Anterior cingulate cortex (tissue), 58 donors: Measurements from ENCODE around the gene CELA3B.
A peak's percentile ranks its signal among the peaks of the same experiment; 100 is the strongest.
"Not testable (repeated sequence)": the region's sequence is repeated elsewhere in the genome, so short reads cannot be mapped to it uniquely, and the experiment has no call there.

Experiments
- DNase-seq, 58 donors: peaks; one replicate each; lab custom pipeline; 2025; lab: John Stamatoyannopoulos, UW

The CELA3B gene, protein sequence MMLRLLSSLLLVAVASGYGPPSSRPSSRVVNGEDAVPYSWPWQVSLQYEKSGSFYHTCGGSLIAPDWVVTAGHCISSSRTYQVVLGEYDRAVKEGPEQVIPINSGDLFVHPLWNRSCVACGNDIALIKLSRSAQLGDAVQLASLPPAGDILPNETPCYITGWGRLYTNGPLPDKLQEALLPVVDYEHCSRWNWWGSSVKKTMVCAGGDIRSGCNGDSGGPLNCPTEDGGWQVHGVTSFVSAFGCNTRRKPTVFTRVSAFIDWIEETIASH

DNA sequence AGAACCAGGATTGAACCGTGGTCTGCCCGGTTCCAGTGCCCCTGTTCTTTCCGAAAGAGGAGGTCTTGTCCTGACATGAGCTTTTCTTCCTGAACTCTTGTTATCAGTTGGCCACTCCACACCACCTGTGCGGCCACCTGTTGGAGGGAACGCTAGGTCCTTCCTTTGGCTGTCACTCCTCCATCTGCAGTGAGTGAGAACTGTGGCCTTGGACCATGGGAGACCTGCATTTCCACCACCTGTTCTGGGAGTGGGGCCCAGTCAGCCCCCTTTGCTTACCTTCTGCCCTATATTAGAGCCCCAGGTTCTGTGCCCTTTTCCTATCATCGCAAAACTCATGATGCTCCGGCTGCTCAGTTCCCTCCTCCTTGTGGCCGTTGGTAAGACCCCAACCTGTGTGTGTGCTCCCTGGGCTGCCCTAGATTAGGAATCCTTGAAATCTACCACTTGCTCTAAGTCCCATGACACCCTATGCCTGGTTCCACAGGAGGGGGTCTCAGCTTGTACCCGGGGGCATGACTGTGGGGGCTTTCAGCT lies at the start of gene CELA3B:
Gene CELA3B (plus strand): TSS at position 320 of the 537 bp plus-strand sequence. CDS start 18 bp downstream, at position 338.
- DNase-seq = not testable (repeated sequence)

GRCh38 chr1:21927533-21928237 lies 49.1 kb upstream of the CELA3B start:
- DNase-seq = no peak

DNA sequence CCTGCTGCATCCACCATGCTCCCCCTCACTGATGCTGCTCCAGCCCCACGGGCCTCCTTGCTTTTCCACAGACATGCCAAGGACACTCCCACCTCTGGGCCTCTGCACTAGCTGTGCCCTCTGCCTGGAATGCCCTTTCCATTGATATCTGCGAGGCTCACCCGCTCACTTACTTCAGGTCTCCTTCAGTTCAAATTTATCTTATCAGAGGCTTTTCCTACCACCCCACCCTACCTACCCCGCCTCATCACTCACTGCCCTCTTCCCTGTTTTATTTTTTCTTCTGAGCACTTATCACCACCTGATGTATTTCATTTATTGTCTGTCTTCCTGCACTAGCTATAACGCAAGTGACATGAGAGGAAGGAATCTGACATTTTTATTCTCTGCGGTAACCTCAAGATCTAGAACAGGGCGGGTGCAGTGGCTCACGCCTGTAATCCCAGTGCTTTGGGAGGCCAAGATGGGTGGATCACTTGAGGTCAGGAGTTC lies 46.7 kb upstream of the CELA3B start:
- DNase-seq = no peak

- DNase-seq = no peak
Observed at GRCh38 chr1:21930629-21931170, 46.1 kb upstream of the CELA3B start.

DNA sequence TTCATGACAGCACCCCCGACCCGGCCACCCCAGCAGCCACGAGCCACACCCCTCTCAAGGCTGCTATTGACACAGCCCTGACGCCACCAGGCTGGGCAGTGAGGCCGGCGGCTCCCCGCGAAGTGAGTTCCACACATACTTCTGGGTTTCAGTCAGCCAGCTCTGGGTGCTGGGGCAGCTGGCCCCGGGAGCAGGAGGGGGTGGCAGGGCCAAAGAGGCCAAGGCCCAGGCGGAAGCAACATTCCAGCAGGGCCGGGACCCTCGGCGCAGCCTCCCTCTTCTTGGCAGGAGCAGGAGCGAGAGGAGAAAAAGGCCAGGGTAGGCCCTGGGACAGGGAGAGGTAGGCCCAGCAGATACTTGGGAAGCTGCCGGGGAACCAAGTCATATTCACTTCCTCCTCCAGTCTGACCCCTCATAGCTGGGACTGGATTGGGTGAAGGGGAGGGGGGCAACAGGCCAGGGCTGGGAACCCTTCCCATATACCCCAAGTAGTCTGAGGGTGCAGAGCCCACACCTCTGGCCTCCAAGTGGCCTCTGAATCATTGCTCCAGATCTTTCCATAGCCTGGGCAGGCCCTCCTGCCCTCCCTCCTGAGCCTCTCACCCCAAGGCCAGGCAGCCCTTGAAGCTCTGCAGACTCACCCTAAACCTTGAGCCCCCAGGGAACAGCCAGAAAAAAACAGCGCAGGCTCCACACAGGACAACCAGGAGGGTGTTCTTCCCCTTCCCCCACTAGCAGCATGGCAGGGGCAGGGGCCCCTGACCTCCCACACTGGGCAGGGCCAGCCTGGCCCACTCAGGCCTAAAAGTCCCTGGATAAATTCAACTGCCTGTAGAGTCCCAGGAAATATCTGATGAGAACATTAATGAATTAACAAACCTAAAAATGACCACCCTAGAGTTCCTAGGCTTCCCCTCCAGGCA lies 45.4 kb upstream of the CELA3B start:
- no peak for DNase-seq

- DNase-seq = no peak
Observed at GRCh38 chr1:21932127-21932526, 44.7 kb upstream of the CELA3B start.

GRCh38 chr1:21933397-21934248 lies 43.2 kb upstream of the CELA3B start:
- no peak for DNase-seq

DNA sequence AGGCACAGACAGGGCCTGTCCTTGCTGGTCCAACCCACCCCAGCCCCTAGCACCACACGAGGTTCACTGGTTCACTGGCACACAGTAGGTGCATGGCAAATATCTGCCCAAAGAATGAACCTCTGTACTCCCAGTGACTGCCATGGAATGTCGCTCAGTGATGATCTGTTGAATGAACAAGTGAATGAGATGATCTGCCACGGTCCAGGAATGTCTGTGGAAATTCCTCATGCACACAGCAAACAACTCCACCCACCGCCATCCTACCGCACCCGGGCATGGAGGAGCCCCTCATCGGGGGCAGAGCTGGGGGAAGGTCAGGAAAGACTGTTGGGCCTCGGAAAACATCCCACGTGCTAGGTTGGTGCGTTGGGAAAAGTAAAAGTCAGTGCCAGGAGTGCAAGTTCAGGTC lies 41.4 kb upstream of the CELA3B start:
- no peak for DNase-seq

GRCh38 chr1:21935891-21936365 lies 40.9 kb upstream of the CELA3B start:
- no peak for DNase-seq

DNA sequence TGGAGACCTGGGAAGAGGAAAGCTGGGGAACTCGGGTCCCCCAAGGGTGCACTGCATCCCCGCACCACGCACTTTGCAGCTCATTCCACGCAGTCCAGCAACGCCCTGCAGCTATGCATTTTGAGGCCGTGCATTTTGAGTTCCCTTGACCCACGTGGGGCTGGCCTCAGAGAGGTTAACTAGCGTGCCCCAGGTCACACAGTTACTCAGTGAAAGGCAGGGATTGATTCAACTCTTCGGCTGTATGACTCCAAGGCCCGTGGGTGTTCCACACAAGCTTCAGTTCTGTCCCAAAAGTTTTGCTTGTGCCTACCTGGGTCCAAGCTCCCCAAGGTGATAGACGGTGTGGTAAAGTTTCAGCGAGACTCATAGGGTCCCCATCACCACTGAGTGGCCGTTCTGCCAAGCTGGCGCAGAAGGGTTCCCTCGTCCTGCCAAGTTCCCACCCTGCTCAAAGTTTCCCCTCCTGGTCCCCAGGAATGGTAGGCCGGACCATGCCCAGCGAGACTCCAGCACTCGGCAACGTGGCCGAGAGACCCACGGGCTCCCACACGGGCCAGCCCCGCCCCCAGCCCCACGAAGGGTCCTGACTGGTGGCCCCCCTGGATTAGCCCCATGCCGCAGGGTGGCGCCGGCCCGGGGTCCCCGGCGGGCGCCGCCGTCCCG lies 40.3 kb upstream of the CELA3B start:
- DNase-seq = peak in 5 of 58 donors; percentile 22 to 42 (median 31)

DNA sequence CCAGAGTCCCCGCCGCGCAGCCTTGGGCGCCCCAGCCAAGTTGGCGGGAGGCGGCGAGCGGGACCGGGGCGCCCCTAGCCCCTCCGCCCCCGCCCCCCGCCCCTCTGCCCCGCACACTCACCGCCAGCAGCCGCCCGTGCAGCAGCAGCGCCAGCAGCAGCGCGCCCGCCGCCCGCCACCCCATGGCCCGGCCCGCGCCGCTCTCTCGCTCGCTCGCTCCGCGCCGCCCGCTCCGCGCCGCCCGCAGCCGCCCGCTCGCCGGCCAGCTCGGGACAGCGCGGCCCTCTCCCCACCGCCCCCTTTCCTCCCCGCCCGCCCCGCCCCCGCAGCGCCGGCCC lies 39.8 kb upstream of the CELA3B start, which contains the start of gene HSPG2:
Gene HSPG2 (minus strand): TSS at position 277 of the 338 bp plus-strand sequence. CDS start 93 bp downstream, at position 184.
- no peak for DNase-seq

DNA sequence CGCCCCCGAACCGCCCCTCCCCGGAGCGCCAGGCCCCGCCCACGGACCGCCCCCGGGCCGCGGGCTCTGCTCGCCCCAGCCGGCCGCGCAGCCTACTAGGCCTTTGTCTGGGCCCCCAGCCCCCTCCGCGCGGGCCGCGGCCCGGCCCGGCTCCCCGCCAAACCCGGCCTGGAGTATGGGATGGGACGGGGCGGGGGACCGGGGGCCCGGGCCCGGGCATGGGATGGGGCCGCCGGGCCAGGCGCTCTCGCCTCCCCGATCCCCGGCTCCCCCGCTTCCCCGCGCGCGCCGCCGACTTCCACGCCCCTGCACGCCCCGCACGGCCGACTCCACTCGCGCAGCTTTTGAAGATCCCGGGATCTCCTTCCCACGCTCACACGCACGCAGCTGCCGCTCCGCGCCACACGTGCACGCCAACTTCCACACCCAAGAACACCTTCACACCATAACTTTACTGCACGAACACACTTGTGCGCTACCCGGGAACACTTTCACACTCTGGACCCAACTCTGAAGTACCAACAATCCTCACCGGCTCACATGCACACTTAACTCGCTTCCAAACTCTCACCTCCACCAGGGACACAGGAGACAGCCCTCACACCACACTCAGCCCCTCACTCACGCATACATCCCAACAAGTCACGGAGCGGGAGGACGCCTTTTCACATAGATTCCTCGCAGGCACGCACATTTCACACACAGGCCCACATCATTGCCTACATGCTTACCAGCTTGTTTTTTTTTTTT lies 39.3 kb upstream of the CELA3B start:
- DNase-seq = peak in 55 of 58 donors; percentile 5 to 89 (median 75)

DNA sequence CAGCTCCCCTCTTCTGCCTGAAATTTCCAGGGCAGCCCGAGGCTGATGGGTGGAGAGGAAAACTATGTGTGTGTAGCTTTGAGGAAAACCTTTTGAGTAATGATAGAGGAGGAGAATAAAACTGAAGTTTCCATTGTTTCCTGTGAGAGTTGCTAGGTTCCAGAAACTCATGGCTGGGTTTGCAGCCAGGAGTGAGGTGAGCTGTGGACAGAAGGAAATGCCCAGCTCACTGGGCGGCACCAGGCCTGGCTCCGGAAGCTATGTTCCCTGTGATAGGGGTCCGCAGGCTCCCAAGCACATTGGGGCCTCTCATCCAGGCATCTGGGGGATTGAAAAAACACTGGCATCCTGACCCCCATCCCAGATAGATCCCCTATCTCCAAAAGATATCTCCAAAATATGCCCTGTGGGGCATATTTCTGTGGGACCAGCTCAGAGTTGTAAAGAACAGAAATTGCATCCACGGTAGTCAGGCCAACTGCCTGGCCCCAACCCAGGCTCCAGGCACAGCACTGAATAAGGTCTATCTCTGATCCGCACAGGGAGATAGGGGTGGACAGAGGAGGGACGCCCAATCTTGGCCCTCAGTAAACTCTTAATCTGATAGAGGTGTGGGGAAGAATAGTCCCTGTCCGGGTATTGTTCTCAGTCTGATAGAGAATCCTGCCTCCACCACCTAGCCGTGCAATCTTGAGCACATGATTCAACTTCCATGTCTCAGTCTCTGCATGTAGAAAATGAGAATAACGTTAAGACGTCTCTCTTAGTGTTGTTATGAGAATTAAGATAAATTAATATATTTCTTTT lies 37.9 kb upstream of the CELA3B start:
- no peak for DNase-seq

GRCh38 chr1:21939650-21940374 lies 37.0 kb upstream of the CELA3B start:
- DNase-seq = peak in 48 of 58 donors; percentile 2 to 78 (median 33)

DNA sequence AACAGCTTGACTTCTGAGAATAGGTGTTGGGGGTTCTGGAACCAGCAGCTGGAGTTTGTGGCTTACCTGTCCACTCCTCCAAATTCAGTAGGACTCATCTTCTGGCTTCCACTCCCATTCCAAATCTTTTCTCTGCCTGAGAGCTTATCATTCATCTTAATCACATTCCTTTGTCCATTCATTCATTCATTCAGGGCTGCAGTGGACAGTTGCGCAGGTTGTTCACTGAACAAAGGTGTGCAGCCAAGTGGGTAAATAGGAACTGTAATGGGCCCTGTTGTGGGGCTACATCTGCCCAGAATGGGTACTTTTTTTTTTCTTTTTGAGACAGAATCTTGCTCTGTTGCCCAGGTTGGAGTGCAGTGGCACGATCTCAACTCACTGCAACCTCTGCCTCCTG lies 36.3 kb upstream of the CELA3B start:
- DNase-seq = no peak

GRCh38 chr1:21941370-21941769 lies 35.5 kb upstream of the CELA3B start:
- no peak for DNase-seq
